GM19043 (cell line): ENCODE data around the gene LYL1.

Experiments
- ATAC-seq: cut with Tn5 transposase; IDR thresholded peaks from one replicate; pipeline ENCODE4 v1.9.1; 2021; ENCODE audit warnings: low read depth; ENCODE audit not compliant: unreplicated experiment

LYL1 gene

GRCh38 chr19:13060233-13060963, 42.3 kb downstream of the LYL1 start:
- no peak for ATAC-seq

- ATAC-seq = no peak
Observed at GRCh38 chr19:13058951-13059660, 43.6 kb downstream of the LYL1 start.

GRCh38 chr19:13057744-13058143, 44.9 kb downstream of the LYL1 start:
- ATAC-seq = no peak

GRCh38 chr19:13057147-13057572, 45.5 kb downstream of the LYL1 start:
- ATAC-seq = no peak

- no peak for ATAC-seq
Observed at GRCh38 chr19:13056052-13056660, 46.5 kb downstream of the LYL1 start.

- ATAC-seq = no peak
Observed at GRCh38 chr19:13055213-13056051, 47.2 kb downstream of the LYL1 start.

GRCh38 chr19:13054626-13055212, 47.9 kb downstream of the LYL1 start:
- no peak for ATAC-seq

- ATAC-seq = no peak
Observed at GRCh38 chr19:13053761-13054625, 48.7 kb downstream of the LYL1 start.

GRCh38 chr19:13053238-13053637, 49.4 kb downstream of the LYL1 start:
- no peak for ATAC-seq

- ATAC-seq = no peak
Observed at GRCh38 chr19:13052447-13053175, 50.0 kb downstream of the LYL1 start.

- no peak for ATAC-seq
Observed at GRCh38 chr19:13051557-13052165, 51.0 kb downstream of the LYL1 start.

- ATAC-seq = no peak
Observed at GRCh38 chr19:13050274-13050673, 52.4 kb downstream of the LYL1 start.
